Measurements from ENCODE around the gene SLC38A7.
"Not testable (repeated sequence)": the region's sequence is repeated elsewhere in the genome, so short reads cannot be mapped to it uniquely, and the experiment has no call there.

SLC38A7 gene

DNA sequence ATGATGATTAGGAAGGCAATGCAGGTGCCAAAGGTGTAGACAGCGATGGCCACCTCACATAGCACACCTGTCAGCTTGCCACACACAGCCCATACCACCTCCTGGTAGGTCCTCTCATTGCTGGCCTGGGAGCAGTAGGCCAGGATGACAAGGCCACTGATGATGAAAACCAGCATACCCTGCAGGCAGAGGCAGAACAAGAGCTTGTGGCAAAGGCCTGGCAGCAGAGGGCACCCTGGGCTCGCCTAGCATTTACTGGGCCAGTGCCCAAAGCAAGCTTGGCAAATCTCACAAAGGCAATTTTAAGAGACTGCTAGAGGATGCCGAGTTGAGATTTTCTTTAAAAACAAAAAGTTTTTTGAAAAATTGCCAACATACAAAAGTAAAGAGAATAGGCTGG, 5.9 kb downstream of the SLC38A7 start:
- no peak for DNase-seq (ENCODE audit: low read depth in 2 of 2)

DNA sequence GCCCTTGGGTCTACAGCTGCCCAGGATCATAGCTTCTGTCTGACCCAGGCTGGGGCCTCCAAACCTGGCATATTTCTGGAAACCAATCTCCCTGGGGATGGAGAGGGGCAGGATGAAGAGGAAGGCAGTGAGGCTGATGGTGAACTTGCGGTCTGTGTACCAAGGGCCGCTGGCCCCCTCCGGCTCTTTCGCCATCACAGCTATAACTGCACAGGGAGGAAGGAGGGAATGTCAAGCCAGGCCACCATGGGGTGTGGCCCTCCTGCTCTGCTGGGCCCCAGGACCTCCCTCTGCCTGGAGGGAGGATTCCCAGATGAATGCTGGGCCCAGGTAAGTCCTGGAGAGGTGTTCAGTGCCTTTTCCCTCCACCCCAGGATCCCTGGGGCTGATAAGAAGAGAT, 6.3 kb downstream of the SLC38A7 start:
- no peak for DNase-seq (ENCODE audit: low read depth in 2 of 2)

DNA sequence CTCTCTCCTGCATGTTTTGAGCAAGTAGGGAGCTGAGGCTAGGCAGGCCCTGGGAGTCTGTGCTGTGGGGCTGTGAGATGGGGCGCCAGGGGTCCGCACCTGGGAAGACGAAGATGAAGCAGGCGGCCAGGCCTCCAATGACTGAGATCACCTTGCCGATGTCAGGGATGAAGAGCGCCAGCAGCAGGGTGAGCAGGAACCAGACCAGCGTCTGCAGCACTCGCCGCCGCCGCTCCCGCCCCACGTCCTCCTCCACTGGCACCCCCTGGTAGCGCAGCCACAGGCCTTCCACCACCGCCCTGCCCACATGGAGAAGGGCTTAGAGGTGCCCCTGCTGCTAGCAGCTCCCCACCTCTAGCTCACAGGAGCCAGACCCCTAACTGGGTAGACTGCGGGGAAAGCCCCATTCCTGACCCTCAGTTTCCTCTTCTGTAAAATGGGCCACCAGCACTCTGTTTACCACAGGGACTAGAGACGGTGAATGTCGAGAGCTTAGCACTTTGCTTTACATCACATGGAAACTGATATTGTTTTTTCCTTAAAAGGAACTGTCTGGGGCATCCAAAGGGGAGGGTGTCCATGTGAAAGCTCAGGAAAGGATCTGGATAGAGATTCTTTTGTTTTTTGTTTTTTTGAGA, 13.5 kb downstream of the SLC38A7 start:
- no peak for DNase-seq (ENCODE audit: low read depth in 2 of 2)

DNA sequence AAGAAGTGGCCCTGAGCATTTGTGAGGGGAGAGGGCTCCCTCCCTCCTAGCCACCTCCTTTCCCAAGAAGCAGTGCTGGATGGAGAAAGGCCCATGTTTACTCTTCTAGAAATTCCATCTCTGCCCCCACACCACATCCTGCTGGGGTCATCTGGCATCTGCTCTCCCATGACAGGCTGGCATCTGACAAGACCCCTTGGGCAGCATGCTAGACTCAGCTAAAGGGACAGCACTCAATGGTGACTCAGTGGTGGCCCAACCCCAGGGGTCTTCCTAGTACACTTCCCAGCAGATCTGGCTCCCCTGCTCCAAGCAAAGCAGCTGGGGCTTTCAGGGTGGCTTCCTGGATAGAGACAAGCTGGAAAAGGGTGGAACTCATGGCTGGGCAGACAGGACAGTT, 14.4 kb downstream of the SLC38A7 start:
- no peak for DNase-seq (ENCODE audit: low read depth in 2 of 2)

DNA sequence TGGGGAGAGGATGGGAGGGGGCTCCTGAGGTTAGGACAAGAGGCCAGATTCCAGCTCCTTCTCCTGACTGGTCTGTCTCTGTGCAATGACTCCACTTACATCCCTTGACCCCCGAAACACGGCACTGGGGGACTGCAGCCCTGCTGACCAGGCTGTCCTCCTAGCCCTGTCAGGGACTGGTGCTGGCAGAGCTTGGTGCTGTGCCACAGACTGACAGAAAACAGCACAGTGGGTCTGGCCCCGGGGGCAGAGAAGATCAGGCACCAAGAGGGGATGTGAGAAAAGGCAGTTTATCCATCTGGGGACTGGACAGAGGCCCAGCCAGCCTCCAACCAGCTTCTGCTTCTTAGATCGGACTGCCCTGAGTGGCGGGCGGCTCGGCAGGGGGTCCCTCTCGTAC, 19.4 kb downstream of the SLC38A7 start:
- DNase-seq (ENCODE audit: low read depth in 2 of 2): no peak

DNA sequence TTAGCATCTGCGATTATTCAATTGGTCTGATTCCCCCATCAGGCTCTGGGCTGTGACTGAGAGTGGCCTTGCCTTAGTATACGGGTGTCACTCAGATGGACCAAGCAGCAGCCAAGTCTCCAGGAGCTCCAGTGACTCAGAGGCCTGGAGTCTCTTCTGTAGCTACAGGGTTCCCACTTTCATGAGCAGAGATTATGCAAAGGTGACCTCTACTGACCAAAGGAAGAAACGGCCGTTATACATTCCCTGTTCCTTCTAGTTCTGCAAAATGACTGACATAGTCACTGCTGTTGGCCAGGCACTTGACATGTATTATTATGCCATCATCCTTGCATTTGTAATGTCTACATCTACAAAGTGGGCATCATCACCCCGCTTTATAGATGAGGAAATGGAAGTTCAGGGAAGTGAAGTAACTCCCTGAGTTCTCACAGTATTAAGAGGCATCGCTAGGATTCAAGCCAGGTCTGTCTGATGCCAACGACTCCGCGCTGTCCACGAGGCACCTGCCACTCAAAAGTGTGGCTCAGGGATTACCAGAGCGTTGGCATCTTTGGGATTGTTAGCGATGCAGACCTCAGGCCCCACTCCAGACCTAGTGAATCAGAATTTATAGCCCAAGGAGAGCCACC, 23.3 kb downstream of the SLC38A7 start:
- DNase-seq (ENCODE audit: low read depth in 2 of 2): no peak

DNA sequence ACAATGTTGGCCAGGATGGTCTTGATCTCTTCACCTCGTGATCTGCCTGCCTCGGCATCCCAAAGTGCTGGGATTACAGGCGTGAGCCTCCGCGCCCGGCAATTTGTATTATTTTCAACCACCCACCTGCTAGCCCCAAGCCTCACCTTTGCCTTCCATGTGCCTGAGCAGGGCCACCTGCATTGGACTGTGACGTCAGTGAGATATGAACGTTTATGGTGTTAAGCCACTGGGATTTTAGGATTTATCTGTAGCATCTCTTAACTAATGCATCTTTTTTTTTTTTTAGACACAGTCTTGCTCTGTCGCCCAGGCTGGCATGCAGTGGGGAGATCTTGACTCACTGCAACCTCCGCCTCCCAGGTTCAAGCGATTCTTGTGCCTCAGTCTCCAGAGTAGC, 24.7 kb downstream of the SLC38A7 start:
- not testable (repeated sequence) for DNase-seq (ENCODE audit: low read depth in 2 of 2)

DNA sequence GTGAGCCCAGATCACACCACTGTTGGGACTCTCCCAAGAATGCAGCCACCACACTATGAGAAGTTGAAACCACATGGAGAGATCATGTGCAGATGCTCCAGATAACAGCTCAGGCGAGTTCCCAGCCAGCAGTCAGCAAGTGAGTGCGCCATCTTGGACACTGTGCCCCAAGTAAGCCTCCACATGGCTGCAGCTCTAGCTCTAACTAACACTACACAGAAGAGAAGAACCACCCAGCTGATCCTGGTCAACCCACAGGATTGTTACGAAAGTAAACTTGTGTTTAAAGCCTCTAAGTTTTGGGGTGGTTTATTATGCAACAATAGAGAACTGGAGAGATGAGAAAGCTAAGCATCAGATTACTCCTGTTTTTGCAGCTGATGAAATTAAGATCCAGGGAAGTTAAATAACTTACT, 25.8 kb downstream of the SLC38A7 start:
- no peak for DNase-seq (ENCODE audit: low read depth in 2 of 2)

DNA sequence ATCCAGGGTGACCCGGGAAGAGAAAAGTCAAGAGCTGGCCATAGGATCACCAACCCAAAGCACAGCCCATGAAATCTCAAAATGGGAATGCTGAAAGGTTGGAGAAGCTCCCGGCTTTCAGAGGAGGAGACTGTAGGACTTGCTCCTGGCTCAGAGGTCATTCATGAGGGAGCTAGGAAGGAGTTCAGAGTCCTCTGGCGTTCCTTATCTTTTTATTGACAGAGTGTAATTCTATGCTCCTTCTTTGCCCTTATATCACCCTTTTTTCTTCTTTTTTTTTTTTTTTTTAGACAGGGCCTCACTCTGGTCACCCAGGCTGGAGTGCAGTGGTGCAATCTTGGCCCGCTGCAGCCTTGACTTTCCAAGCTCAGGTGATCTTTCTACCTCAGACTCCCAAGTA, 27.7 kb downstream of the SLC38A7 start:
- DNase-seq (ENCODE audit: low read depth in 2 of 2): no peak

DNA sequence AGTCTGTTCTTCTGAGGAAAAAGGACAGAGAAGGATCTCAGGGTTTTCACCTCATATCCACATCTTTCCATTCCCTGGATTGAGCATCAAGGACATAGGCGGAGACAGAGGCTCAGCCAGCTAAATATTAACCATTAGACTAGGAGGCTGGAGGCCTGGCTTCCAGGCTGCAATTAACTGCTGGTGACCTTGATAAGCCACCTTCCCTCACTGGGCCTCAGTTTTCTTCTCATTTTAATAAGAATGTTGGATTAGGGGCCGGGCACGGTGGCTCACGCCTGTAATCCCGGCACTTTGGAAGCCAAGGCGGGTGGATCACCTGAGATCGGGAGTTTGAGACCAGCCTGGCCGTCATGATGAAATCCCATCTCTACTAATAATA, 29.4 kb downstream of the SLC38A7 start:
- no peak for DNase-seq (ENCODE audit: low read depth in 2 of 2)

DNA sequence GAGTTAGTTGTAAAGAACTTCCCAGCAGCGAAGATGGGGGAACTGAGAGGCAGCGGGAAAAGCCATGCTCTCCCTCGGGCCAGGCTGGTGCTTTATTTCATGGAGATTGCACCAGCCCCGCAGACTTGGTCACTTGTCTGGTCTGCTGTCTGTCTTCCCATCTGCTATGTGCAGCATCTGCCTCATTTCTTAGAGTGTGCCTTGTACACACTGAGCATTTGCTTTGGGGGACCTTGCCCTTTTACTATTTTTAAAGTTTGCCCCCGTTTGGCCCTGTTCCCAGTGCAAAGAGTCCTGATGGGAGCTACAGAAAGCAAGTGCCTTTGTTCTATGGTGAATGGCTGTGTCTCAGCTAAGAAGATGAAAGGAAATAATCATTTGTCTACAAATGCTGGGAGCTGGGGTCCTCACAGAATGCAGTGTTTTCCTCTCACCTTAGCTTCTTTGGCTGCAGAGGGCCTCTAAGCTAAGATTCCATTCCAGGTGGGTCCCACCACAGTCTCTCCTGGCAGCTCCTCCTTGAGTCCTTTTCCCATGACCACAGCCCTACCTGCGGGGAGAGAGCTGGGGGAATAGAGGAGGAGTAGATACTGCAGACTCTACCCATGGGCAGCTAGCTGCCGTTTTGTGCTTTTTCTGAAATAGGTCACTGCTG, 29.9 kb downstream of the SLC38A7 start:
- DNase-seq (ENCODE audit: low read depth in 2 of 2): no peak

DNA sequence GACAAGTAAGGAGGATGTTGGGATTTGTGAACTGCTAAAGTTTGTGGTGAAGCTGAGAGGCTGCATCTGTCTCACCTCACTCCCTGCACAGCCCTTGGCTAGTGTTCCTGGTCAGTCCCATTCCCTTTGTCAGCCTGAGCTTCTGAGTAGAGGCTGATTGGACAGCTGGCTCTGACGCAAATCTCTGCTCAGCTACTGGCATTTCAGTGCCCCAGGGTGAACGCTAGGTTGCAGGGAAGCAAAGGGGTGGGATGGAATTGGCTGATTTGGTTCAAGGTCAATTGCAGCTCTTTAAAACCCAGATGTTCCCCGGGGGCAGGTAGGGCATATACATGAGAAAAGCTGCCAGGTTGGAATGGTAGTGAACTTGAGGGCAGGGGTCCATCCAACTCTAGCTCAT, 31.8 kb downstream of the SLC38A7 start:
- DNase-seq (ENCODE audit: low read depth in 2 of 2): no peak

DNA sequence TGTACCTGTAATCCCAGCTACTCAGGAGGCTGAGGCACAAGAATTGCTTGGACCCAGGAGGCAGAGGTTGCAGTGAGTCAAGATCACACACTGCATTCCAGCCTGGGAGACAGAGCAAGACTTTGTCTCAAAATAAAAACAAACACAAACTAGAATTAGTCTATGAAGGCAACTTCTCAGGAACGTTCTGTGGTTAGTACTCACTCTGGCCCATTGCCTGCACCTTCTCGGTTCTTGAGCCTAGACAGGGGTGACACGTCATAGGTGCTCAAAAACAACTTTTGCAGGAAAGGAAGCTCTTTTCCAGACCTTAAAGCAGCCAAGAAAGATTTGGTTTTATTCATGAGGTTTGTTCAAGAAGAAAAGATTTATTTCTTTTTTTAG, 32.6 kb downstream of the SLC38A7 start:
- DNase-seq (ENCODE audit: low read depth in 2 of 2): no peak

DNA sequence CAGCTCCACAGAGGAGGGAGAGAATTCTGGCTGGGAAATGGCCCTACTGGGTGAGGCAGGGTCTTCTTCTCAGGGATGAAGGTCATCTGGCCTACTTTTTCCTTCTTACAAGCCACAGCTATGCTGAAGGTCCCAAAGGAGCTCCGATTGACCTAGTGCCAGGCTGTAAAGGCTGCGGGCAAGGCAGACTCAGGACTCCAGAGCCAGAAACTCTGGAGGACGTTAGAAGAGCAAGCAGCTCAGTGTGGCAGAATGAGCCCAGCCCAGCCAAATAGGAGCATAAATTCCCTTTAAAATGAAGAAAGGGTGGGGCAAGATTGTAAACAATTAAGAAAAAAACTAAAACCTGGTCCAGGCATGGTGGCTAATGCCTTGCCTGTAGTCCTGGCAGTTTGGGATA, 34.9 kb downstream of the SLC38A7 start:
- DNase-seq (ENCODE audit: low read depth in 2 of 2): no peak

DNA sequence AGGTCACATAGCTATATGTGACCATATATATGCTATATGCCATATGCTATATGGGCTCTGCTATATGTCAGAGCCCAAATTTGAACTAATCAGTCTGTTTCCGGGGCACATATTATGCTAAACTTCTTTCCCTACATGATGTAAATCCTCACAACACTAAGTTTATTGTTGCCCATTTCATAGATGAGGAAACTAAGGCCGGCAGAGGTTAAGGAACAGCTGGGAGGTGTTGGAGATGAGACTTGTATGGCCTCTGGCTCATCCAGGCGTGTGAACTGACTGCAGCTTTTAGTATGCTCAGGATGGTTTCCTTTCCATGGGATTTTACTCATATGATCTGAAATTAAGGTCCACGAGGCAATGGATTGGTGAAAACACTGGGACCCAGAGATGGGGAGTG, 37.5 kb downstream of the SLC38A7 start:
- no peak for DNase-seq (ENCODE audit: low read depth in 2 of 2)

DNA sequence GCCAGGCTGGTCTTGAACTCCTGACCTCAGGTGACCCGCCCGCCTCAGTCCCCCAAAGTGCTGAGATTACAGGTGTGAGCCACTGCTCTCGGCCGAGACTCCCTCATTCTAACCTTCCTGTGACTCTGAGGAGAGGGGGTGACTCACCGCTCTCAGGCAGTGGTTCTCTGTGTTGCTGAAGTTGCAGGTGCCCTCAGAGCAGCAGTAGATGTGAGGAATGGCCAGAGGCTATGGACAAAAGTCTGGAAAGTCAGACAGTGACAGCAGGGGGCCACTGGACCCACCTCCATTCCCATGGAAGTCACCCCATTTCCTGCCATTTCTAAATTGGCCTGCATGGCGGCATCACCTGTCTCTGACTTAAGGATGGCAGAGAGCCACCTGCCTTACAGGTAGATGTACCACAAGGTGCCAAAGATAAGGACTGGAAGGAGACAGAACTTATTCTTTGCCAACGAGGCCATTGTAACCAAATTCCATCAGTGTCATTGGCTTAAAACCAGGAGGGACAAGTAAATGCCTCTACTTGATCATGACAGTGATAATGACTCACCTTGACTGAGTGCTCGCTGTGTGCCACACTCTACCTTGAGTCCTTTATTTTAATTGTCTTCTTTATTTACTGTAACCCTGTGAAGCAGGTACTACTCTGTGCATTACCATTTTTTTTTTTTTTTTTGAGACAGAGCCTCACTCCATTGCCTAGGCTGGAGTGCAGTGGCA, 39.6 kb downstream of the SLC38A7 start:
- DNase-seq (ENCODE audit: low read depth in 2 of 2): no peak

DNA sequence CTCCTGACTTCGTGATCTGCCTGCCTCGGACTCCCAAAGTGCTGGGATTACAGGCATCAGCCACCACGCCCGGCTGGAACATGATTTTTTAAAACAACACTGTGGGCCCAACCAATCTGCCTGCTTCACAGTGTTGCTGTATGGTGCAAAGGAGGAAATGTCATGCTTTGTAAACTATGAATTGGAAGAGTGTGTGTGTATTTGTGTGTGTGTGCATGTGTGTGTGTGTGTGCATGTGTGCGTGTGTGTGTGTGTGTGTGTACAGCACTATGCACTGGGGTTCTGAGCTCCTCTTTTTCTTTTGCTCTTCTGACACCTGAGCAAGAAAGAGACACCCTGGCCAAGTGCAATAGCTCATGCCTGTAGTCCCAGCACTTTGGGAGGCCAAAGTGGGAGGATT, 40.5 kb downstream of the SLC38A7 start:
- DNase-seq (ENCODE audit: low read depth in 2 of 2): no peak

DNA sequence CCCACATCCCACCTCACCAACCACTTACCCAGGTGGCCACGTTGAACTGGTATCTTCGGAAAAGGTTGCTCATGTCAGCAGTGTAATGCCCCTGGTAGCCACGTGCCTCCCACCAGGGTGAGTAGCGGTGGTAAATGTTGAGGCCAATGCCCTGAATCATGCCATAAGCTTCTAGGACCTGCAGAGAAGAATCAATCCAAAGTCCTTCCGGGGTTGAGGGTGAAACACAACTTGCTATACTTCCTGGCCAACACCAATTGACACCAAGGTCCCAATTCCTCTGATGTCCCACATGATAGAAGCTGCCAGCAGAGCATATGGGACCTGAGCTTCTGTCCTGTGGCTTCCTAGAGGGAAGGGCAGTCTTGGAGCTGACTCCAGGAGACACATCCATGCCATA, 43.6 kb downstream of the SLC38A7 start:
- DNase-seq (ENCODE audit: low read depth in 2 of 2): no peak

DNA sequence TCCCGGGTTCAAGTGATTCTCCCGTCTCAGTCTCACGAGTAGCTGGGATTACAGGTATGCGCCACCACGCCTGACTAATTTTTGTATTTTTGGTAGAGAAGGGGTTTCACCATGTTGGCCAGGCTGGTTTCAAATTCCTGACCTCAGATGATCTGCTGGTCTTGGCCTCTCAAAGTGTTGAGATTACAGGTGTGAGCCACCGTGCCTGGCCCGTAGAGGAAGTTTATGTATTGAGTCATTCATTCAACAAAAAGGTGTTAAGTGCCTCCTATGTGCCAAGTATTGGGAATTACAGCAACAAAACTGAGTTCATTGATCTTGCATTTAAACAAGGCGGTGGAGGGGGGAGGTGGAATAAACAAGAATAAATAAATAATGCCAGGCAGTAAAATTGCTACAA, 44.7 kb downstream of the SLC38A7 start:
- DNase-seq (ENCODE audit: low read depth in 2 of 2): no peak

DNA sequence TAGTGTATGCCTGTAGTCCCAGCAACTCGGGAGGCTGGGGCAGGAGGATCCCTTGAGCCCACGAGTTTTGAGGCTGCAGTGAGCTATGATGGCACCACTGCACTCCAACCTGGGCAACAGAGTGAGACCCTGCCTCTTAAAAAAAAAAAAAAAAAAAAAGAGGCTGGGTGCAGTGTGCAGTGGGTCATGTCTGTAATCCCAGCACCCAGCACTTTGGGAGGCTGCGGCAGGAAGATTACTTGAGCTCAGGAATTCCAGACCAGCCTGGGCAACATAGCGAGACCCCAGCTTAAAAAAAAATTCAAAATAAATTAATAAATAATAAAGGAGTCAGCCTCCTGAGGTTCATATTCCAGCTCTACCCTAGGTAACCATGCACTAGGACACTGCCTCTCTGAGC, 45.3 kb downstream of the SLC38A7 start:
- no peak for DNase-seq (ENCODE audit: low read depth in 2 of 2)

DNA sequence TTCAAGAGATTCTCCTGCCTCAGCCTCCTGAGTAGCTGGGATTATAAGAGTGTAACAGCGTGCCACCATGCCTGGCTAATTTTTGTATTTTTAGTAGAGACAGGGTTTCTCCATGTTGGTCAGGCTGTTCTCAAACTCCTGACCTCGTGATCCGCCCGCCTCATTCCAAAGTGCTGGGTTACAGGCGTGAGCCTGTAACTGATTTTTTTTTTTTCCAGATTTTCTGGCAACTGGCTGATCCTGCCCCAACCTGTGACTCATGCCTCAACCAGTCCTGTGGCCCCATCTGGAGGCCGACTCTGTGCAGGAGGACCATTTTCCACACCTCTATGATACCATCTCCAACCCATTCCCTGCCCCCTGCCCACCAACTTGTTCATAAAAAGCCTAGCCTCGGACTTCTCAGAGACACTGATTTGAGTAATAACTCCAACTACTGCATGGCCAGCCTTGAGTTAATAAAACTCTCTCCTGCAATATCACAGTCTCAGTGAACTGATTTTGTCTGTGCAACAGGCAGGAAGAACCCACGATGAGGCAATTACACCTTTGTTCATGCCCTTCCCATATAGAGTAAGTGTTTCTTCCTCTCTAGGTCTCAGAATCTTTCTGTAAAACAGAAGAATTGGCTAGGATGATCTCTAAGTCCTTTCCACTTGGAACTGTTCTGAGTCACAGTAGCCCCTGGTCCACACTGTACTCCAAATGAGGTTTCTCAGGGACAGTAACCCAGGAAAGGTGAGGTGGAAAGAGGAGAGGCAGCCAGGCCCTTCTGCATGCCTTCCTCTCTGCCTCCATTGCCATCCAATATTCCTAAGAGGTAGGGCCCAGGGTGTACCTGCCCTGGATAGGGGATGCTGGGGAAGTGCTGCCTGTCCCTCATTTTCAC, 46.2 kb downstream of the SLC38A7 start:
- DNase-seq (ENCODE audit: low read depth in 2 of 2): no peak

DNA sequence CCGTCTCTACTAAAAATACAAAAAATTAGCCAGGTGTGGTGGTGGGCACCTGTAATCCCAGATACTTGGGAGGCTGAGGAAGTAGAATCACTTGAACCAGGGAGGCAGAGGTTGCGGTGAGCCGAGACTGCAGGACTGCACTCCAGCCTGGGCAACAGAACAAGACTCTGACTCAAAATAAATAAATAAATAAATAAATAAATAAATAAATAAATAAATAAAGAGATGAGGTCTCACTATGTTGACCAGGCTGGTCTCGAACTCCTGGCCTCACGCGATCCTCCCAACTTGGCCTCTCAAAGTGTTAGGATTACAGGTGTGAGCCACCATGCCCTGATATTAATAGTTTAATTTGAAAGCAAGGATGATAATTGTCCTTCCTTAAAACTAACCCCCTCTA, 47.5 kb downstream of the SLC38A7 start:
- not testable (repeated sequence) for DNase-seq (ENCODE audit: low read depth in 2 of 2)

Measured in stimulated activated CD4-positive, alpha-beta T cell treated with anti-CD3 and anti-CD28 coated beads, Interleukin-1b, Interleukin-23, amount 100 ng/mL, for 1 hour (primary cell).